Measurements from ENCODE around the gene SPOCK1. TPM values are rescaled to one million over a fixed set of nuclear protein-coding genes. Genes with fewer than 3 reads are reported as not detected.

The SPOCK1 gene
- total and polyA plus RNA-seq, 4 donors: 0.48 to 4.5 (median 0.69) TPM

GRCh38 chr5:137078171-137078665 is 420.9 kb downstream of the SPOCK1 start:
- no peak for TF ChIP-seq CTCF (IDR thresholded peaks at IDR 0.05; ENCODE audit: control extremely low read depth, extremely low read depth)
- no peak for ATAC-seq (ENCODE audit: insufficient read depth, low FRiP score)
- WGBS, 2 donors: 48 to 54% methylated on average over 7 of the region's 7 CpGs
- H3K36me3 ChIP-seq (ENCODE audit: control insufficient read depth in 4 of 4, insufficient read depth in 4 of 4, low read length in 4 of 4): no peaks in the 10 kb centered on the region
- peaks cover 0 to 26% (median 0%) of the 10 kb centered on the region in 3 donors for H3K27me3 ChIP-seq (ENCODE audit: control insufficient read depth in 3 of 3, insufficient read depth in 3 of 3, low read length in 2 of 3)
- H3K4me1 ChIP-seq (ENCODE audit: control insufficient read depth in 5 of 5, insufficient read depth in 5 of 5, low read length in 5 of 5): no peaks in the 10 kb centered on the region
- no peaks in the 10 kb centered on the region for H3K9me3 ChIP-seq (ENCODE audit: control insufficient read depth in 4 of 4, insufficient read depth in 3 of 4, low read length in 3 of 4)
- DNase-seq: no peak
- no peak overlapping the region for H3K4me3 ChIP-seq
- no peak overlapping the region for H3K9ac ChIP-seq (ENCODE audit: insufficient read depth in 1 of 2, low read length in 2 of 2)
- H3K27ac ChIP-seq (ENCODE audit: low read depth in 1 of 2, low read length in 1 of 2): no peak overlapping the region

GRCh38 chr5:137075163-137075970 is 423.8 kb downstream of the SPOCK1 start:
- 51% methylated on average over 7 of the region's 7 CpGs for WGBS, 2 donors
- TF ChIP-seq CTCF (IDR thresholded peaks at IDR 0.05; ENCODE audit: control extremely low read depth, extremely low read depth): peak; percentile 7
- H3K27ac ChIP-seq (ENCODE audit: low read depth in 1 of 2, low read length in 1 of 2): no peak overlapping the region
- no peaks in the 10 kb centered on the region for H3K4me1 ChIP-seq (ENCODE audit: control insufficient read depth in 5 of 5, insufficient read depth in 5 of 5, low read length in 5 of 5)
- ATAC-seq (ENCODE audit: insufficient read depth, low FRiP score) (peak; percentile 70), DNase-seq (peak; percentile 25 to 48 (median 45))
- H3K9me3 ChIP-seq (ENCODE audit: control insufficient read depth in 4 of 4, insufficient read depth in 3 of 4, low read length in 3 of 4): no peaks in the 10 kb centered on the region
- H3K9ac ChIP-seq (ENCODE audit: insufficient read depth in 1 of 2, low read length in 2 of 2): no peak overlapping the region
- H3K27me3 ChIP-seq (ENCODE audit: control insufficient read depth in 3 of 3, insufficient read depth in 3 of 3, low read length in 2 of 3): peaks cover 0 to 38% (median 0%) of the 10 kb centered on the region in 3 donors
- H3K4me3 ChIP-seq: no peak overlapping the region
- H3K36me3 ChIP-seq (ENCODE audit: control insufficient read depth in 4 of 4, insufficient read depth in 4 of 4, low read length in 4 of 4): no peaks in the 10 kb centered on the region

- Histone ChIP-seq H3K27me3 (ENCODE audit: control insufficient read depth in 3 of 3, insufficient read depth in 3 of 3, low read length in 2 of 3) (peaks cover 0 to 29% (median 0%) of the 10 kb centered on the region in 3 donors), H3K4me3 (no peak overlapping the region), H3K9me3 (ENCODE audit: control insufficient read depth in 4 of 4, insufficient read depth in 3 of 4, low read length in 3 of 4) (no peaks in the 10 kb centered on the region), H3K27ac (ENCODE audit: low read depth in 1 of 2, low read length in 1 of 2) (no peak overlapping the region), H3K4me1 (ENCODE audit: control insufficient read depth in 5 of 5, insufficient read depth in 5 of 5, low read length in 5 of 5) (no peaks in the 10 kb centered on the region), H3K36me3 (ENCODE audit: control insufficient read depth in 4 of 4, insufficient read depth in 4 of 4, low read length in 4 of 4) (no peaks in the 10 kb centered on the region), H3K9ac (ENCODE audit: insufficient read depth in 1 of 2, low read length in 2 of 2) (no peak overlapping the region)
- no peak for ATAC-seq (ENCODE audit: insufficient read depth, low FRiP score)
- no peak for TF ChIP-seq CTCF (IDR thresholded peaks at IDR 0.05; ENCODE audit: control extremely low read depth, extremely low read depth)
- no peak for DNase-seq
- WGBS, 2 donors: 62 to 91% methylated on average over 3 of the region's 3 CpGs
Observed at GRCh38 chr5:137073189-137073588, 425.9 kb downstream of the SPOCK1 start.
